Retina (tissue), 1 donor: ENCODE results near the gene TMEM178B.
"Not testable (repeated sequence)": the region's sequence is repeated elsewhere in the genome, so short reads cannot be mapped to it uniquely, and the experiment has no call there.

ENCODE experiments used
- DNase-seq: peaks from one replicate; pipeline ENCODE4 v3.0.0-alpha.2; 2016

Gene TMEM178B

GRCh38 chr7:141397236-141398163, 323.6 kb downstream of the TMEM178B start:
- no peak for DNase-seq

GRCh38 chr7:141400356-141400755, 326.5 kb downstream of the TMEM178B start:
- no peak for DNase-seq

- no peak for DNase-seq
Measured at GRCh38 chr7:141402277-141402996, 328.6 kb downstream of the TMEM178B start.

- not testable (repeated sequence) for DNase-seq
Measured at GRCh38 chr7:141403846-141404245, 330.0 kb downstream of the TMEM178B start.

- DNase-seq, result no peak
Measured at GRCh38 chr7:141406347-141406746, 332.5 kb downstream of the TMEM178B start.

- no peak for DNase-seq
Measured at GRCh38 chr7:141407893-141408292, 334.0 kb downstream of the TMEM178B start.

- no peak for DNase-seq
Measured at GRCh38 chr7:141408440-141408839, 334.6 kb downstream of the TMEM178B start.

GRCh38 chr7:141409219-141409618, 335.4 kb downstream of the TMEM178B start:
- DNase-seq, result no peak

GRCh38 chr7:141409801-141410329, 336.0 kb downstream of the TMEM178B start:
- peak; percentile 87 for DNase-seq

GRCh38 chr7:141410353-141411000, 336.6 kb downstream of the TMEM178B start:
- DNase-seq, result no peak

GRCh38 chr7:141411133-141411532, 337.3 kb downstream of the TMEM178B start:
- no peak for DNase-seq

- no peak for DNase-seq
Measured at GRCh38 chr7:141415999-141416398, 342.1 kb downstream of the TMEM178B start.

GRCh38 chr7:141416650-141417270, 342.9 kb downstream of the TMEM178B start:
- DNase-seq, result no peak

GRCh38 chr7:141417506-141417905, 343.6 kb downstream of the TMEM178B start:
- no peak for DNase-seq

GRCh38 chr7:141418066-141418465, 344.2 kb downstream of the TMEM178B start:
- DNase-seq, result no peak

GRCh38 chr7:141421306-141421705, 347.4 kb downstream of the TMEM178B start:
- no peak for DNase-seq

GRCh38 chr7:141427134-141427533, 353.3 kb downstream of the TMEM178B start:
- no peak for DNase-seq

- DNase-seq, result peak; percentile 66
Measured at GRCh38 chr7:141430455-141431139, 356.7 kb downstream of the TMEM178B start.

GRCh38 chr7:141431140-141431479, 357.2 kb downstream of the TMEM178B start:
- no peak for DNase-seq

- peak; percentile 54 for DNase-seq
Measured at GRCh38 chr7:141431711-141432110, 357.8 kb downstream of the TMEM178B start.

GRCh38 chr7:141433698-141434097, 359.8 kb downstream of the TMEM178B start:
- DNase-seq, result peak; percentile 42

- no peak for DNase-seq
Measured at GRCh38 chr7:141436139-141436538, 362.3 kb downstream of the TMEM178B start.
